ENCODE results near the gene PCDHGB5.
A peak's percentile ranks its signal among the peaks of the same experiment; 100 is the strongest.
"Not testable (repeated sequence)": the region's sequence is repeated elsewhere in the genome, so short reads cannot be mapped to it uniquely, and the experiment has no call there.

The PCDHGB5 gene

GRCh38 chr5:141382469-141383294, 15.1 kb upstream of the PCDHGB5 start, which contains the start of gene PCDHGA7:
PCDHGA7 (plus strand) TSS chr5:141382742; CDS start chr5:141382900, 158 bp downstream.
- peaks cover 16% of the 10 kb centered on the region for H3K9me3 ChIP-seq (ENCODE audit: severe bottlenecking)
- DNase-seq (ENCODE audit: low spot score): no peak

GRCh38 chr5:141383345-141383744, 14.4 kb upstream of the PCDHGB5 start:
- H3K9me3 ChIP-seq (ENCODE audit: severe bottlenecking): peaks cover 18% of the 10 kb centered on the region
- ATAC-seq (ENCODE audit: low read depth): no peak
- no peaks in the 10 kb centered on the region for H3K36me3 ChIP-seq (ENCODE audit: low read depth)
- no peak overlapping the region for H3K27ac ChIP-seq (ENCODE audit: poor library complexity, severe bottlenecking)
- H3K4me1 ChIP-seq (ENCODE audit: insufficient read depth, poor library complexity, severe bottlenecking): no peaks in the 10 kb centered on the region
- no peak for DNase-seq (ENCODE audit: low spot score)
- peaks cover 36% of the 10 kb centered on the region for H3K27me3 ChIP-seq (ENCODE audit: insufficient read depth, poor library complexity, severe bottlenecking)
- no peak overlapping the region for H3K4me3 ChIP-seq (ENCODE audit: severe bottlenecking)
- TF ChIP-seq, protein P1, sequence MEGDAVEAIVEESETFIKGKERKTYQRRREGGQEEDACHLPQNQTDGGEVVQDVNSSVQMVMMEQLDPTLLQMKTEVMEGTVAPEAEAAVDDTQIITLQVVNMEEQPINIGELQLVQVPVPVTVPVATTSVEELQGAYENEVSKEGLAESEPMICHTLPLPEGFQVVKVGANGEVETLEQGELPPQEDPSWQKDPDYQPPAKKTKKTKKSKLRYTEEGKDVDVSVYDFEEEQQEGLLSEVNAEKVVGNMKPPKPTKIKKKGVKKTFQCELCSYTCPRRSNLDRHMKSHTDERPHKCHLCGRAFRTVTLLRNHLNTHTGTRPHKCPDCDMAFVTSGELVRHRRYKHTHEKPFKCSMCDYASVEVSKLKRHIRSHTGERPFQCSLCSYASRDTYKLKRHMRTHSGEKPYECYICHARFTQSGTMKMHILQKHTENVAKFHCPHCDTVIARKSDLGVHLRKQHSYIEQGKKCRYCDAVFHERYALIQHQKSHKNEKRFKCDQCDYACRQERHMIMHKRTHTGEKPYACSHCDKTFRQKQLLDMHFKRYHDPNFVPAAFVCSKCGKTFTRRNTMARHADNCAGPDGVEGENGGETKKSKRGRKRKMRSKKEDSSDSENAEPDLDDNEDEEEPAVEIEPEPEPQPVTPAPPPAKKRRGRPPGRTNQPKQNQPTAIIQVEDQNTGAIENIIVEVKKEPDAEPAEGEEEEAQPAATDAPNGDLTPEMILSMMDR (IDR thresholded peaks at IDR 0.05; ENCODE audit: poor library complexity, severe bottlenecking): no peak

More at GRCh38 chr5:141382469-141383294, 15.1 kb upstream of the PCDHGB5 start, which contains the start of gene PCDHGA7:
- Histone ChIP-seq H3K4me3 (ENCODE audit: severe bottlenecking) (peak within 1 kb of the TSS; percentile 34), H3K27ac (ENCODE audit: poor library complexity, severe bottlenecking) (no peak within 1 kb of the TSS), H3K27me3 (ENCODE audit: insufficient read depth, poor library complexity, severe bottlenecking) (peaks cover 36% of the 10 kb centered on the region), H3K4me1 (ENCODE audit: insufficient read depth, poor library complexity, severe bottlenecking) (no peaks in the 10 kb centered on the region), H3K36me3 (ENCODE audit: low read depth) (no peaks in the 10 kb centered on the region)
- ATAC-seq (ENCODE audit: low read depth): peak; percentile 60; the same call in 2 of the 3 replicates
- TF ChIP-seq, protein P1 (IDR thresholded peaks at IDR 0.05; ENCODE audit: poor library complexity, severe bottlenecking): peak; percentile 74

DNA sequence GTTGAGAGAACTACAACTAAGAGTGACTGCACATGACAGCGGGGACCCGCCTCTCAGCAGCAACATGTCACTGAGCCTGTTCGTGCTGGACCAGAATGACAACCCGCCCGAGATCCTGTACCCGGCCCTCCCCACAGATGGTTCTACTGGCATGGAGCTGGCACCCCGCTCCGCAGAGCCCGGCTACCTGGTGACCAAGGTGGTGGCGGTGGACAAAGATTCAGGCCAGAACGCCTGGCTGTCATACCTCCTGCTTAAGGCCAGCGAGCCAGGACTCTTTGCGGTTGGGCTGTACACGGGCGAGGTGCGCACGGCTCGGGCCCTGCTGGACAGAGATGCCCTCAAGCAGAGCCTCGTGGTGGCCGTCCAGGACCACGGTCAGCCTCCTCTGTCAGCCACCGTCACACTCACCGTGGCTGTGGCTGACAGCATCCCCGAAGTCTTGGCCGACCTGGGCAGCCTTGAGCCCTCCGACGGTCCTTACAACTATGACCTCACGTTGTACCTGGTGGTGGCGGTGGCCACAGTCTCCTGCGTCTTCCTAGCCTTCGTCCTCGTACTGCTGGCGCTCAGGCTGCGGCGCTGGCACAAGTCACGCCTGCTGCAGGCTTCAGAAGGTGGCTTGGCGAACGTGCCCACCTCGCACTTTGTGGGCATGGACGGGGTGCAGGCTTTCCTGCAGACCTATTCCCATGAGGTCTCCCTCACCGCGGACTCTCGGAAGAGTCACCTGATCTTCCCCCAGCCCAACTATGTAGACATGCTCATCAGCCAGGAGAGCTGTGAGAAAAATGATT, 13.1 kb upstream of the PCDHGB5 start:
- ATAC-seq (ENCODE audit: low read depth): no peak

GRCh38 chr5:141387557-141388311, 10.0 kb upstream of the PCDHGB5 start, which contains the start of gene PCDHGB4:
PCDHGB4 (plus strand) TSS chr5:141387698; CDS start chr5:141387885, 187 bp downstream.
- TF ChIP-seq, protein P1 (IDR thresholded peaks at IDR 0.05; ENCODE audit: poor library complexity, severe bottlenecking): peak; percentile 94
- not testable (repeated sequence) for H3K27ac ChIP-seq (ENCODE audit: poor library complexity, severe bottlenecking); DNase-seq (ENCODE audit: low spot score); H3K27me3 ChIP-seq (ENCODE audit: insufficient read depth, poor library complexity, severe bottlenecking); H3K36me3 ChIP-seq (ENCODE audit: low read depth); H3K4me1 ChIP-seq (ENCODE audit: insufficient read depth, poor library complexity, severe bottlenecking)
- ATAC-seq (ENCODE audit: low read depth): peak; percentile 92
- Histone ChIP-seq H3K4me3 (ENCODE audit: severe bottlenecking) (peak within 1 kb of the TSS; percentile 26), H3K9me3 (ENCODE audit: severe bottlenecking) (peaks cover 49% of the 10 kb centered on the region)

More for the DNA sequence above, 13.1 kb upstream of the PCDHGB5 start:
- Histone ChIP-seq H3K9me3 (ENCODE audit: severe bottlenecking) (peaks cover 32% of the 10 kb centered on the region), H3K4me3 (ENCODE audit: severe bottlenecking) (no peak overlapping the region), H3K36me3 (ENCODE audit: low read depth) (no peaks in the 10 kb centered on the region), H3K27ac (ENCODE audit: poor library complexity, severe bottlenecking) (no peak overlapping the region), H3K27me3 (ENCODE audit: insufficient read depth, poor library complexity, severe bottlenecking) (peaks cover 27% of the 10 kb centered on the region), H3K4me1 (ENCODE audit: insufficient read depth, poor library complexity, severe bottlenecking) (no peaks in the 10 kb centered on the region)
- no peak for DNase-seq (ENCODE audit: low spot score)
- TF ChIP-seq, protein P1 (IDR thresholded peaks at IDR 0.05; ENCODE audit: poor library complexity, severe bottlenecking): no peak
